SKM-1 treated with dmso at 0.1 percent for 144 hours (cell line): ENCODE results near the gene SLIT3.

Source experiments
- DNase-seq: peaks from one replicate; lab custom pipeline; 2025; ENCODE audit not compliant: unreplicated experiment; lab: John Stamatoyannopoulos, UW

SLIT3 gene

DNA sequence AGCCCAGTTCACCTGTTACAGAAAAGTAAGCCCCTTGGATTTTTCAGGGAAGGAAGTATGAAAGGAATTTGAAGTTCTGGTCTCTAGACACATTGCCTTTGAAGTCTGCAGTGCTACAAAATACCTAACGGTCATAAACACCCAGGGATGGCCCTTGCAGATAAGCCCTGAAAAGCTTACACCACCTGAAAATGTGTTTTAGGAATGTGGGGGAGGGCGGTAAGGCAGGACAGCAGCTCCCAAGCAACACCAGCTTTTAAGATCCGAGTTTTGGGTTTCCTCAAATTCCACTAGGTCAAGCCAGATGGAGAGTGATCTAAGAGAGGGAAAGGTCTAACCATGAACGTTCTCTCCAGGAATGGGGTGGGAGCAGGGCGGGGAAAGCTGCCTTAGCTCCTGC, 607.6 kb downstream of the SLIT3 start:
- no peak for DNase-seq

DNA sequence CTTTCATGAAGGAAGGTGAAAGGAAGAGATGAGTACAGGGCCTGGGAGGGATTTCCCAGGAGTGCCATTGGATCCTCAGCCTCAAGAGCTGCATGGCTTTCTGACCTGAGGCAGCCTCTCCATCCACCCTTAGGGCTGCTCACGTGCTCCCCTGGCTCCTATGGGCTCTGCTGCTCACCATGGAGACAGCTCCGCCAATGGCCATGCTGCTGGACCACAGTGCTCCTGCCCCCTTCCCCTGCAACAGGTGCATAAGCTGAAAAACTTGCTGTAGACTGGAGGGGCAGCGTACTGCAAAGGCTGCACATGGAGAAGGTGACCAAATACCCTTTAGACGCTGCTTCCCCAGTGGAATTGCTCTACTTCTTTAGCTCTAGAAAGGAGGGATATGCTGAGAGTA, 609.0 kb downstream of the SLIT3 start:
- no peak for DNase-seq

DNA sequence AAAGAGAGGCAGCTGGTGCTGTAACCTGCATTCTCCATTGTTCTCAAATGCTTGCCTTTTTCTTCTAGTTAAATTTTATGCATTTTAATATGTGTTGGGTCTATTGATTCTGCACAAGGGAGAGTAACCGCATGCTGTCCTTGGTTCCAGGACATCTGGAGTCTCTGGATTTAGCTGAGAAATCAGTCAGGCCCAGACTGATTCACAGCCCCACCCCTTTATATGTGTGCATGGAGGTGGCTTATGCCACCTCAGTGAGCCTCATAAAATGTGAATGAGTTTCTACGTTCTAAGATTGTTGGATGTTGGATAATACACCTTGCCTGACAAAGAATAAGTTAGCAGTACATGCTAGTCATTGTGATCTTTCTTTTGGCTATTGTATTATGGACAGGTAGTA, 611.7 kb downstream of the SLIT3 start:
- no peak for DNase-seq

- DNase-seq, result no peak
Measured at GRCh38 chr5:168686837-168687236, 614.1 kb downstream of the SLIT3 start.

- DNase-seq, result no peak
Measured at GRCh38 chr5:168685566-168685965, 615.4 kb downstream of the SLIT3 start.

DNA sequence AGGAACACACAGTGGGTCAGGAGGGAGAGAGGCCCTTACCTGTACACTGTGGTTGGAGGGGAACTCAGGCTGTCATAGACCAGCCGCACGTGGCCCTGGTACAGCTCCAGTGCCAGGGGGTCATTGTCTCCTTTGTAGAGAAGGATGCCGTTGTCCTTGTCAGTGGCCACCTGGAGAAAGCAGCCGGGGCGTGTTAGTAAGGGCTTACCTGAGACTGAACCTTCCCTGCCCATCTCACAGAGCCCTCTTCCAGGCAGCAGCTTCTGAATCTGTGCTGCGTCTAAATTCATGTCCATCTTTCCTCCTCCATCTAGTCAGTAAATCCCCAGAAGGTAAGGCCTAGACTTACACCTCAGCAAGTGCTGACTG, 617.0 kb downstream of the SLIT3 start:
- no peak for DNase-seq

DNA sequence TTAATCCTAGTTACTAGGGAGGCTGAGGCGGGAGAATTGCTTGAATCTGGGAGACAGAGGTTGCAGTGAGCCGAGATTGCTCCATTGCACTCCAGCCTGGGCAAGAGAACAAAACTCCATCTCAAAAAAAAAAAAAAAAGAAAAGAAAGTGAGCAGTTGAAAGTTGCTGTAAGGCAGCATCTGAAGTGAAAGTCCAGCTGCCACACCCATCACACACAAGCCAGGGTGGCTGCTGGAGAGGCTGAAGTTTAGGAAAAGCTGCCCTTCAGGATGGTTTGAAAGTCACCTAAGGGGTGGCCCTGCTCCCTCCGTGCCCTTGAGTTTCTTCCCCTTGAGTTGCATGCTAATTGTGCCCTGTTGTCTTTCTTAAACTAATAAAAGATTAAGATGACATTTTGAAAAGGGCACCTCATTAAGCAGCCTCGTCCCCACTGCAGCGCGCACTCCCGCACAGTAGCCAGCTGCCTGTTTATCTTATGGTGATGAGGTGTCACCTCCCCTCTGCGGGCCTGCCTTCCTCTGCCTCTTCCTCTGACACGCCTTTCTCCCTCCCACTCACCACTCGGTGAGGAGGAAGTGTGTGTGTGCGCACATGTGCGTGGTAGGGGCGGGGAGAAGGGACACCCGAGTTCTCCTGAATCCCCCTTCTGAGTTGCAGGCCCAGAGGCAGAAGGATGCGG, 617.6 kb downstream of the SLIT3 start:
- DNase-seq, result no peak

DNA sequence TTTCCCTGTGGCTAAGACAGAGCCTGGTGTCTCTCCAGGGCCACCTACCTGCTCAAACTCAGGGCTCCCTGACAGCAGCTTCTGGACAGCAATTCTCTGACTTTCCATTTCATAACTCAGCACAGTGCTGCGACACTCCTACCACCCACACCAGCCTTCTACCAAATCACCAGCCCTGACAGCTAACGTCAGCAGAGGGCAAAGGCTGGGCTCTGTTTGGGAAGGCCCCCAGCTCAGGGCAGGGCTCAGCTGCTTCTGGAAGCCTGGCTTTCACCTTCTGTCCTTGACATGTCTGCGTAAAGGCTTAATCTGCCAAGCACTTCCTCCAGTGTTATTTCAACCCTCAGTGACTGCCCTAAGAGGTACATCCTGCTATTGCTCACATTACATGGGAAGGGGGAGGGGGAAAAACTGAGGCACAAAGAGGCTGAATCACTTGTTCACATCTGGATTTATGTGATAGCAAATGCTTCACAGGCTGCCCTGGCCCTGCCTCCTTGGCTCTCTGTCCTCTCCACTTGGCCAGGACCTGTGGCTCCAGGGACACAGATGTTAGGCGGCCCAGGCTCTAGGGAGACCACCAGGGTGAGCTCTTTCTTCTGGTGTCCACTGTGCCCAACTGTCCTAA, 619.3 kb downstream of the SLIT3 start:
- no peak for DNase-seq

- no peak for DNase-seq
Measured at GRCh38 chr5:168680395-168680794, 620.5 kb downstream of the SLIT3 start.

DNA sequence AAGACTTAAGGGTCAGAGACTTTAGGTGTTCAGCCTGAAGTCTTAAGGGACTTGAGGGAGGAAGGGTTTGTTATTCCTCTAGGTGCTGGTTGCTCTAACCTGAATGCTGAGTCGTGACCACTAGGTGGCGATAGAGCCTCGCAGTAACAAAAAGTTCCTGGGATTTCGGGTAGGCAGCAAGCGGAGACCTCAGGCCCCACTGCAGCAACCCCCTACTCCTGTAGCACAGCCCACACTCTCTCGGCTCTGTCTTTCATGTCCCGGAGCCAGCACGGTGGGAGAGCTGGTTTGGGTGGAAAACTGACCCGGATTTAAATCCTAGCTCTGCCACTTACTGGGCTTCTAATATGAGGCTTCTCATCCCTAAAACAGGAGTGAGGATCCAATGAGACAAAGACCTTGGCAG, 621.4 kb downstream of the SLIT3 start:
- peak; percentile 17 for DNase-seq

DNA sequence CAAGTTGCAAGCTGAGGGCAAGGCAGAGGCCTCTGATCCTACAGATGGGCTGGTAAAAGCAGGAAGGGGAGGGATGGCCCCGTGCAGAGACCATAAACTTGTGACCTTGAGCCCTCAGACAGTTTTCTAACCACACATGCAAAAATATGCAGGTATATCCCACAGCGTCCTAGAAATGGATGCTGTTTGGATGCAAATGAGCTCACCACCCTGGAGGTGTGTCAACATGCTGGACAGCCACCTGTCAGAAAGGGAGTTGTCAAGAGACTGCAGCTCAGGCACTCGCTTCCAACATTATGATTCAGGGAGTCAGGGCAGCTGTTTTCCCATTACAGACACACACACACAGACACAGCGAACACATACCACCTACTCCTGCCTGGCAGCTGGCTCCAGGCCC, 624.4 kb downstream of the SLIT3 start:
- no peak for DNase-seq

DNA sequence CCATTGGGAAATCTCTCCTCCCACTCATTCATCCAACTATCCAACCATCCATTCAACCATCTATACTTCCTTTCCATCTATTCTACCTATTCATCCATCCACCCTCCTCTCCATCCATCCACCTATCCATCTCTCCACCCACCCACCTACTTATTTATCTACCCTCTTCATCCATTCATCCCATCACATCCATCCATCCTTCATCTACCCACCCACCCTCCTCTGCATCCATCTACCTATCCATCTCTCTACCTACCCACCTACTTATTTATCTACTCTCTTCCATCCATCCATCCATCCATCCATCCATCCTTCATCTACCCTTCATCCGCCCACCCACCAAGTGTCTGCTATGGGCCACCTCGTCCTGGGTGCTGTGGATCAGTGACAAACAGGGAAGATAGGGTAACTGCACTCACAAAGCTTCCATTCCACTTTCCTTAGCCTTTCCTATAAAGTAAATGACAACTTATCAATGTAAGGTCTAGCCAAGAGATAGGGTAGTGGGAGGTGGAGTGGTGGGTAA, 625.0 kb downstream of the SLIT3 start:
- no peak for DNase-seq

DNA sequence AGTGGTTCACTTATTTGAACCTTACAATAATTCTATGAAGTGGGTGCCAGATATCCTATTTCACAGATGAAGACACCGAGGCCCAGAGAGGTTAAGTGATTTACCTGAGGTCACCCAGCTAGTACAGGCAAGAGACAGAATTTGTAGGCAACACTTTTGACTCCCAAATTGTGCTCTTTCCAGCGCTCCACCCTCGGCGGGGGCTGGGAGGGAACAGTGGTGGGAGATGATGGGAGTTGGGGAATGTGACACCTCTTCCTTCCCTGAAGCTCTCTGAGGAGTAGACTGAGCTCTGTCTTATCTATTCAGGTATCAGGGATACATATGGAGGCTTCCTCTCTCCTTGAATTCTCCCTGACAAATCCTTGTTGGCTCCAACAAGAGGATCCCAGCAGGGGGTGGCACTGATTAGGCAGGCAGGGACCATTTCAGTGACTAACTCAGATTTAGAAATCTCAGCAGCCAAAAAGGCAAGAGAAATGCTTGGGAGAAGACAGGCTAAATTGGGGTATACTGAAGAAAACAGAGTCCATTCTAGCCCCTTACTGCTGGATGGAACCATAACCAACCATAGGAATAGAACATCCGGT, 626.0 kb downstream of the SLIT3 start:
- DNase-seq, result no peak

GRCh38 chr5:168672888-168673287, 628.1 kb downstream of the SLIT3 start:
- DNase-seq, result no peak

- DNase-seq, result no peak
Measured at GRCh38 chr5:168672016-168672415, 628.9 kb downstream of the SLIT3 start.

DNA sequence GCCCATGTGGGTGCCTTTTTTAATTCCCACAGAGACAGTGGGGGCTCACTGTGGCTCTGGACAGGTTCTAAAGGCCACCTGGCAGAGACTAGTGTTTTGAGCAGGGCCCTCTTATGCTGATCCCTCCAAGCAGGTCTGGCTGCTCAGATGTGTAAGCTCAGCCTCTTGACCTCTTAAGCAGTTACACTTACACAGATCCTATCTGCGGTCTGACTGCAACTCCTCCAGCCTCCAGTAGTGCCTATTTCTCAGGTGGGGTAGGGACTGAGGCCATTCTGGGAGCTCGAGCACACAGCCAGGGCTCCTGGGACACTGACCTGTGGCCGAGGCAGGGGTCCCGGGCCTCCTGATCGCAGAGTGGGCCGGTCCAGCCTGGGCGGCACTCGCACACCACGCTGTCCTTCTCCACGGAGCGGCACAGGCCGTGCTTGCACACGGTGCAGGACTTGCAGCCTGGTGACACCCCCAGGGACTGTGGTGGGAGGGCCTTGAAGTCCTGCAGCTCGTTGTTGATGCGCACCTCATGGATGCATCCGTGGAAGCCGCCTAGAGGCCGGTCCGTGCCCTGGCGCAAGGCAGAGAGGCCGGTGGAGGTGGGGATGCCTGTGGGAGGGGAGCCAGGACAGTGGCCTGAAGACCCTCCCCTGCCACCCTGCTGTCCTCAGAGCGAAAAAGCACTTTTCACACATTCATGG, 629.9 kb downstream of the SLIT3 start:
- no peak for DNase-seq

GRCh38 chr5:168669668-168670378, 631.1 kb downstream of the SLIT3 start:
- DNase-seq, result no peak

DNA sequence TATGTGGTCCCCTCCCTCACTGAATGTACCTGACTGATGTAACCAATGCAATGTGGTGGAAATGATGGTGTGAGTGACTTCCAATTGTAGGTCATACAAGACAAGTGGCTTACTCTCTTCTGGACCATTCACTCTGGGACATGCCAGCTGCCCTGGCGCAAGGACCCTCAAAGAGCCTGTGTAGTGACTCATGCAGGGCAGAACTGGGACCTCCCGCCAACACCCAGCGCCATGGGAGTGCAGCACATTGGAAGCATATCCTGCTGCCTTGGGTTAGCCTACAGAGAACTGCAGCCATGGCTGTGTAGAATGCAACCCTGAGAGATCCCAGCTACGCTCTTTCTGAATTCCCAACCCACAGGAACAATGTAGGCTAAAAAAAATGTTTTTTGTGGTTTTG, 631.8 kb downstream of the SLIT3 start:
- DNase-seq, result no peak

DNA sequence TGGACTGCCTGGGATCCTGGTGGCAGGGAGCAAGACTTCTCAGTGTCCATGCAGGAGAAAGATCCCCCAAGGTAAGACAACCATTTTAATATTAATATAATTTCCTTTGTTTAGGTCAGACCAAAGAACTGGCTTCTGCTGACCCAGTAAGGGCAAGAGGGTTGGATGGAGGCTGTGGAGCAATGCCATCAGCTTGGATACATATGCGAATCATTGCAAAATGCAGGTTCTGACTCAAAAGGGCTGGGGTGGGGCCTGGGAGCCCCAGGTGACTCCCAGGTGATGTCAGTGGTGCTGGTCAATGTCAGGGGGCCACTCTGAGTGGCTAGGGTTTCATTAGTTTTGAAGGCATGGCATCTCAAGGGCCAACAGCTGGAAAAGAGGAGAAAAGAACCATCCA, 632.9 kb downstream of the SLIT3 start:
- DNase-seq, result no peak

DNA sequence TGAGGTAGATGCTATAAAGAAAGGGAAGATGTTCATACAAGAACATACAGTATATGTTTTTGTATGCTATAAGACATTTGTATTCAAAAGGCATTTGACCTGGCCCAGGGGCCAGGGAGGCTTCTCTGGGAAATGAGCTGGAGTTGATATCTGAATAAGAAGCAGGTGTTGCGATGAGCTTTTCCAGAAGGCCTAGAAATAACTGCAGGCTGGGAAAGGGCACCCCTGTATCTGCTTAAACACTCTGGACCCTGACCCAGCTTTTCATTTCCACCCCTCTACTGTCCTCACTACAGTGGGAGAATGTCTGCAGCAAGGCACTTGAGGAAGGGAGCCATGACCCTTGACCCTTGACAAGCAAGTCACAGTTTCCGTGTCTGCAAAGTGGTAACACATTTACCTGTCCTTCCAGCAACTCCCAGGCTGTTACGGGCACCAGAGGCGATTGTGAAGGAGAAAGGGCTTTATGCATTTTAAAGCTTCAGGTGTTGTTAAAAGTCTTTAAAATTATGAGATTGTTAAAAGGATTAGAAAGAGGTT, 633.6 kb downstream of the SLIT3 start:
- DNase-seq, result no peak

GRCh38 chr5:168666356-168666755, 634.6 kb downstream of the SLIT3 start:
- no peak for DNase-seq
